HG02885 (cell line): ENCODE measurements around the gene SSRP1.

Experiments
- ATAC-seq: cut with Tn5 transposase; IDR thresholded peaks from one replicate; pipeline ENCODE4 v1.9.1; 2021; ENCODE audit warnings: mild to moderate bottlenecking; ENCODE audit not compliant: unreplicated experiment, poor library complexity

The SSRP1 gene

DNA sequence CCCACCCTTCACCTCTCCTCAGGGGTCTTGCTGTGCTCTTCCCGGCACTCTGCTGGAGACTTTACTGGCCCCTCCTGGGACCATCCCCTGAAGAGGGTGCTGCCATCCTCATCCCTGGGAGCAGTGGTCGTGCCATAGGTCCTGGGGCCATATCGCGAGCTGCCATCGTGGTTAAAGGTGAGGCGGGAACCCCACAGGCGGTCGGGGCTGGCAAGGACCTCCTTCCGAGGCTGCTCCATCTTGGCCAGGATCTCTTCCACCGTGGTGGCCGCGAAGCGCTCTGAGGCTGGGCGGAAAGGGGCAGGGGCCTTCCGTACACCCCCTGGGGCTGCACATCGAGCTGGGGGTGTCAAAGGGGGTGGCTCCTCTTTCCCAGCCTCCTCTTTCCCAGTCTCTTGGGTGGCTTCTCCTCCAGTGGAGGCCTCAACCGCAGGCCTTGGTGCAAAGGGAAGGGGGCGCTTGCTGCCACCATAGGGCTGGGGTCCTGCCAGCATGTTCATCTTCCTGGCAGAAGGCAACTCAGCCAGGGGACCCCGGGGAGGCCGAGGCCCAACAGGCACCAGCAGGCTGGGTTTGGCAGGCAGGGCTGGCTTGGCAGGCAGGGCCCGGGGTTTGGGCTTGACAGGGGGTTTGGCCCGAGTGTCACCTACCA lies 15.5 kb downstream of the SSRP1 start:
- no peak for ATAC-seq

DNA sequence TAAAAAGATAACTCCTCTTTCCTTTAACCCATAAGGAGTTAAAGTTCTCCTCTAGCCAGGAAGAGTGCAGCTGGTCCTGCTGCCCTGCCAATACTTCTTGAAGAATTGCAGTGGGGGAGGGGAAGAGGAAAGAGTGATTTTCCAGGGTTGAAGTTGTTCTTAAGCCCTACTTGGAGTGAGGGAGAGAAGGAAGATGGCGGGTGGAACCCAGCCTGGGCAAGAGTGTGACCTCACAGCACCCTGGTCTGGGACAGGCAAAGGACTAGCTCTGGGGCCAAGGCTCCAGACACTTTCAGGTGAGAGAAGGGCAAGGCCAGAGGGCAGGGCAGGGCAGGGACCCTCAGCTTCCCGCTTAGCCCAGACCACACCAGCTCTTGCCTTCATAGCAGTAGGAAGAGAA lies 17.5 kb downstream of the SSRP1 start:
- ATAC-seq, result no peak

DNA sequence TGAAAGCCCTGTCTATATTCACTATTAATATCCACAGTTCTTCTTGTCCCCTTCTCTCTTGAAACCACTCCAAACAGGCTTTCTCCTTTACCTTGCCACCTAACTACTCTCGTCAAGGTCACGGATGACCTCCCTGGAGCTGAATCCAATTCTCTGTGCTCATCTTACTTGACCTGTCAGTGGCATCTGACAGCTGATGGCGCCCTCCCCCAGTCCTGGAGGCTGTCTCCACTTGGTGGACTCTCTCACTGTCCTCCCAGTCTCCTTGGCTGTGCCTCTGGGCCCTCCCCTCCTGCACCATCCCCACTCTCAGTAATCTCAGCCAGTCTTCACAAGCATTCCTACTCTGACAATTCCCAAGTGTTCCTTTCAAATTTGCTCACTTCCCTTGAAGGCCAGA lies 19.7 kb downstream of the SSRP1 start:
- no peak for ATAC-seq

DNA sequence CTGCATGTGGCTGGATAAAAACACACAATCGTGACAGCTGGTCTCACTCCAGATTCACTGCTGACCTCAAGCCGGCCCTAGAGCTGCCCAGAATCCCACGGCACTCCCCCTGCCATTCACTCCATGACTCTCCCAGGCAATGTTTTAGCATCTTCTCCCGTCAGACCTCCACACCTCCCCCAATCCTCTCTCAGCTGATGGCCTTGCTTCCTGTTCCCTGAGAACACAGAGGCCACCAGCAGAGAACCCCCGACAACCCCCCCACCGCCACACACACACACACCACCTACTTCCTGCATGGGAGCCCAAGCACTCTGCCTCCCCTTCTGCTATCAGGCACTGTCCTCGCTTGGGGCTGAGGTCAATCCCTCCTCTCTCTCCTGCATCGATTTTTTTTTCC lies 20.2 kb downstream of the SSRP1 start:
- no peak for ATAC-seq

DNA sequence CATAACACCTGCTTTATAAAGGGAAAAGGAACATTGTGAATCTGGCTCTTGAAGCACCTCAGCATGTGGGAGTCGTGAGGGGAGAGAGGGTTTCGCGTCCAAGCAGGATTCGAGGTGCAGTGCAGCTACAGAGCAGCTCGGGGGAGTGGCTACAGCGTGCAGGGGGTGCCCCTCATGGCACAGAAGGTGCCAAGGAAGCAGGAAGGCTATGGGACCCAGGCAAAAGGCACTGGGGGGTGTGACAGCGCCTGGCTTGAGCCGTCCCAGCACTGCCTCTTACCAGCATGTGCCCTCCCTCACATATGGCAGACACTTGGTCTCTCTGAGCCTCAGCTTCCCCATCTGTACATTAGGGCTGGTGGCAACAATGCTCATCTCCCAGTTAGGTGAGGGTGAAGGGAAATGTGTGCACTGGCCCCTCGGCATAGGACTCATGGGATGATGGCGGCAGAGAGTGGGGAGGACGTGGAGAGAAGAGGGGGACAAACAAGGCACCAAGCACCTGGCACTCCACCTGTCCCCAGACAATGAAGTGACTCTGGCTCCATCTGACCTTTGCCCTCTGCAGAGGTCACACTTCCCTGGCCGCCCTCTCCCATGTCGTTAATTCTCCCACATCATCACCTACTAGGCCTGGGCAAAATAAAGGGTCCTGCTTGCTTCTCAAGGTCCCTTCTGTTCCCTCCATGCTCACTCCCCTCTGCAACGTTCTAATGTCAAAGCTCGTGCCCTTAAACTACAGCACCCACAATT lies 21.3 kb downstream of the SSRP1 start:
- no peak for ATAC-seq

DNA sequence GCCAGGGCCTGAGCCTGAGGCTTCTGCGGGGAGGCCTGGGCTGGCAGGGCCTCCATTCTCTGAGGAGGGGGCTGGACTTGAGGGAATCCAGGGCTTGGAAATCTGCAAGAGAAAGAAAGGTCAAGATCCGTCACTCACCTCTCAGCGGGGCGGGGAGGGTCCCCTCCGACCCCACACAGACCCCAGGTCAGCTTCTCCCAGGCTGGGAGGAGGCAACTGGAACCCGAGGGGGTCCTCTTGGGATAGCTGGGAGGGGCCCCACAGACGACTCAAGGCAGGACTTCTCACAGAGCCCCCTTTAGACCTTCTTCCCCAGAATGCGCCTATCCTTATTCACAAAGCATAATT lies 21.9 kb downstream of the SSRP1 start:
- ATAC-seq, result no peak

DNA sequence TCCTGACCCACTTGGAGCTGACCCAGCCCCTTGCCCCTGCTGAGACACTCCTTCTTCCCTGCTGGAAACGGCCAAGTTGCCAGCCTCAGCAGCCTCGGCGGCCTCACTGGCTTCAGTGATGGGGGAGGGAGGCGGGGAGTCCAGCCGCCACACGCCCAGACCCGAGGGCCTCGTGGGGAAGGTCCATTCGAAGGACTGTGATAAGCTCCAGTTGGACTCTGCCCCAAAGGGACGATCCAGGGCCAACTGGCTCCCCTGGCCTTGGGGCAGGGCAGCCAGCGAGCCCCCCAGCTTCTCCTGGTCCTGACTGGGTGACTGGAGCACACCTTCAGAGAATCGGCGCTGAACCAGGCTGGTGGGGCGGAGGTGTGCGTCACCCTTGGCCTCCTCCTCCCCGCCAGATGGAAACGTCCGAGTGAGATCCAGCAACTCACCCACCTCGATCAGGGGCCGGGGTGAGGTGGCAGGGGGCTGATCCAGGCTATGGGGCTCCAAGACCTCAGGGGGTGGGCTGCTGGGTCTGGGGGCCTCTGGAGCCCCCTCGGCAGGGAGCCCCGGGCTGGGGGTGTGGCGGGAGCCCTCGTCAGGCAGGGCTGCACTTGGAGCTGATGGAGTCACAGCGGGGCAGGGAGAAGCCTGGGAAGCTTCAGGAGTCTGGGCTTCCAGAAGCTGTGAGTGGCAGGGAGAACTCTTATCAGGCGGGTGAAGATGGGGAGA lies 22.5 kb downstream of the SSRP1 start:
- no peak for ATAC-seq

DNA sequence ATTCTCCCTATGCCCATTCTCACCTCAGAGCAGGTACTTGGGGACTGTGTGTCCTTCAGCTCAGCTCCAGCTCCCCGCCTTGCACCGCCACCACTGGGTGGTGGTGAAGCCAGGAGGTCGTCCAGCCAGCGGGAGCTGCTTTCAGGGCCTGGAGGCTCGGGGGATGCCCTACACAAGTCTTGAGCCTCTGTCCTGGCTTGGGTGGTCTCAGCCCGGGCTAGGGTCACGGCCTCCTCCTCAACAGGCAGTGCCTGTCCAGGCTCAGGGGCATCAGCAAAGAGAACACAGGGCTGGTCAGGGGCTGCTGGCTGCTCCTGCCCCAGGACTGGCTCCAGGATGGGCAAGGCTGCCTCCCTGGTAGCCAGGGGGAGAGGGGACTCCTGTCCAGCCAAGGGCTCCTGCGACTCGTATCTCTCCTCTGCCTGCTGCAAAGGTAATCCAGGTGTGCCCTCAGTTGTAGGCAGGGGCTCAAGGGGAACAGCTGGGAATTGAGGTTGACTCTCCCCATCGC lies 23.1 kb downstream of the SSRP1 start:
- no peak for ATAC-seq

DNA sequence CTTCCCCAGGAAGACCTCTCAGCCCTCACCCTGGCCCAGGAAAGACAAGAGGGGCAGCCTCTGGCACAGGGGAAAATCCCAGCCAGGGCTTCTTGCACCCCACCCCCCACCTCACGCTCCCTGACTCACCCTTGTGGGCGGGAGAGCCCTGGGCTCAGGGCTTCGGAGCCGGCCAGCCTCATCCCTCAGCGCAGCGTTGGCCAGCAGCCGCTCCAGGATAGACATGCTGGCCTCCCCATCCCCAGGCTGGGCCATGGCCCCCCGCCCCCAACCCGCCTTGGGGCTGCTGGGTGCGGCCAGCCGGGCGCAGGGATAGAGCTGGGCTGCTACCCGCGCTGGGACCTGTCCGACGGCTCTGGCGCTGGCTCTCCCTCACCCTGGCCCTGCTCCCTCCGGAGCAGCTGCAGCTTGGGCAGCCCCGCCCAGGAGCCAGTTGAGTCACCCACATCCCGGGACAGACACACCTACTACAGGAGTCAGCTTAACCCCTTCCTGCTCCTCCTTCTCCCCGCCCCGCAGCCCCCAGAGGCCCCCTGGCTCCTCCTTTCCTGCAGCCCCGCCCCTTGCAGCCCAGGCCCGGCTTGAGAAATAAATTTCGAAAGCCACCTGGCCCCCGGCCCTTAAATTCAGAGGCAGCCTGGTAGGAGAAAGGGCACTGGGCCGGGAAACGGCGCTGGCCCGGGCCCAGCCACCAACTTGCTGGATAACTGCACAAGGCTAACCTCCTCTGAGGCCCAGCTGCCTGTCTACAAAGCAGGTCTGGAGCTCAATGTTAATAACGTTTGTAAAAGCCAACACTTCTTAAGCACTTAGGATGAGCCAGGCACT lies 24.4 kb downstream of the SSRP1 start:
- peak; percentile 98 for ATAC-seq

DNA sequence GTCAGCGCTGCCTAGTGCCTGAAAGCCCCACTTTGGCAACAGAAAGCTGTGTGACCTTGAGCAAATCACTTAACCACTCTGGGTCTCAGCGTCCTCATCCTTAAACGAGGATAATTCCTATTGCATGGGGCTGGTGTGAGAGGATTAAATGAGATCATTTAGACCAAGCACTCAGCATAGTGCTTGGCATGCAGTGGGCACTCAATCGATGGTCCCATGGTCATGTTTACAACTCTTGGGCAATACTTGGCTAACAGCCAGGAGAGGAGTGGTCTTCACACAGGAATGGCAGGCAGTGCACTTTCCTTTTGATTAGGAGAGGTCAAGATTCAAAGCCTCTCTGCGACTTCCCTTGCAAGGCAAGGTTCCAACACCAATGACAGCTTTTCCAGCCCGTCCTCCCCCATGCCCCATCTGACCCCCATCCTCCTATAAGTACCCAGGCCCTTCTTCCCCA lies 25.0 kb downstream of the SSRP1 start:
- no peak for ATAC-seq

DNA sequence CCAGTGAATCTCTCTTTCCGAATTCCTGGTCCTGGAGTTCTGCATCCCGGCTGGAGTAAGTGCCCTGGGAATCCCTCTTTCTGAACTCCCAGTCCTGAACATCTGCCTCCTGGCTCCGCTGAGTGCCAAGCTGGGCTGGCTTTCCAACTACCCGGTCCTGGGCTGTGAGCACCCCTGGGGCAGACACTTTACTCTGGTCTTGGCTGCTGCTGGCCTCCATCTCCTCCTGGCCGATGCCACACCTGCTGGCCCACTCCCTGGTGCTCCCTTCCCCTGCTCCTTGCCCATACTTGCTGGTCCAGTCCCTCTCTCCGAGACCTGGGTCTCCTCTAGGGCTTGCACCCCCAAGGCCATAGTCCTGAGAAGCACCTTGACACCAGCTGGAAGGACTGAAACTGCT lies 25.6 kb downstream of the SSRP1 start:
- no peak for ATAC-seq

DNA sequence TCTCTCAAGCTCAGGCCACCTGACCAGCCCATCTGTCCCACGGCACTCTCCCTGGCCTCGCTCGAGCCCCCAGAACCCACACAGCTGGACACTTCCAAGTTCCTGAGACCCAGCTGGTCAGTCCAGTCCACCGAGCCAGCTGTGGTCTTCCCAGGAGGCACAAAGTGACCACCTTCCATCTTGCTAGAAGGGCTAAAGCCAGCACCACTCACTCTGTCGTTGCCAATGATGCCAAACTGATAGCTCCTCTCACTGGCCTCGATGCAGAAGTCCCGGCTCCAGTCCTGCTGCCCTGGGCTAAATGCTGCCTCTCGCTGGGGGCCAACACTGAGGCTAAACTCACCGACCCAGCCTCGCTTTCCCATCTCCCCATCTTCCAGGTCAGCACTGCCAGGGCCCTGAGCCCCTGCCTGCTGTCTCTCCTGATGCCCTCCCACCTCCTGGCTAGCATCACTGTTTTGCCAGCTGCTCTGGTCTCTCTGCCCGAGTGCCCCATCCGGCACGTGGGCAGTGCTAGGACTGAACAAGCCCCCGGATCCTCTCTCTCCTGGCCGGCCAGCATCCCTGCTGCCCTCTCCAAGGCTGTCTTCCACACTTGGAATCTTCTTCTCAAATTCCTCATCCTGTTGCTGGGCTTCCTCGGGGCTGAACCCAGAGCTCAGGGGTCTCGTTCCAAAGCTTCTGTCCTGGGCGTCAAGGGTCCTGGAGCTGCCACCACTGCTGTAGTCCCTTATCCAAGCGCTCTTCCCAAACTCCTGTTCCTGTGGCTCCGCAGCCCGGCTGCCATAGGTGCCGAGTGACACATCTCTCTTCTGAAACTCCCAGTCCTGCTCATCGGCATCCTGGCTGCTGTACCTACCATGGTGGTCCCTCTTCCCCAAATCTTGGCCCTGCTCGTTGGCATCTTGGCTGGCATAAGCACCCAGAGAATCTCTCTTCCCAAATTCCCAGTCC lies 26.3 kb downstream of the SSRP1 start:
- no peak for ATAC-seq

DNA sequence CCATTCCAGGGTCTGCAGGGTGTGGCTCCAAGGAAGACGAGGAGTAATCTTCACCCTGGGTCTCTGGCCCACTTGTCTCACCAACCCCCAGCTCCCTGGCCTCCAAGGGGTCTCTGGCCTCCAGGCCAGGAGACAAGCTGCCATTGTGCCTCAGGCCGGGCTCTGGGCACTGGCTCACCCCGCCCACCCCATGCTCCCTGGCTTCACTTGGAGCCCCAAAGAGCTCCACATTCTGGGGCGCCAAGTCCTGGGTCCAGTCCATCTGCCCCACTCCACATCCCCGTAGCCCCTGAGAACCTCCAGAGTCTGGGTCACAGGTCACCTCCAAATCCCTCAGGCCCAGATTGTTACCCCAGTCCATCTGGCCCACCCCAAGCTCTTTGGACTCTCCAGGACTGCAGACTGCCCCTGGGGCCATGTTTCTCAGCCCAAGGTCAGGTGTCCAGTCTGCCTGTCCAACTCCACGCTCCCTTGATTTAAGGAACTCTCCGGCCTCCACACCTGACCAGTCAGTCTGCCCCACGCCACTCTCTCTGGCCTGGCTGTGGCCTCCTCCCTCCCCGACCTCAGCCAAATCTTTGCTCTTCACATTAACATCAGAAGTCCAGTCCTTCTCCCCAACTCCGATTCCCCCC lies 27.1 kb downstream of the SSRP1 start:
- ATAC-seq, result no peak

DNA sequence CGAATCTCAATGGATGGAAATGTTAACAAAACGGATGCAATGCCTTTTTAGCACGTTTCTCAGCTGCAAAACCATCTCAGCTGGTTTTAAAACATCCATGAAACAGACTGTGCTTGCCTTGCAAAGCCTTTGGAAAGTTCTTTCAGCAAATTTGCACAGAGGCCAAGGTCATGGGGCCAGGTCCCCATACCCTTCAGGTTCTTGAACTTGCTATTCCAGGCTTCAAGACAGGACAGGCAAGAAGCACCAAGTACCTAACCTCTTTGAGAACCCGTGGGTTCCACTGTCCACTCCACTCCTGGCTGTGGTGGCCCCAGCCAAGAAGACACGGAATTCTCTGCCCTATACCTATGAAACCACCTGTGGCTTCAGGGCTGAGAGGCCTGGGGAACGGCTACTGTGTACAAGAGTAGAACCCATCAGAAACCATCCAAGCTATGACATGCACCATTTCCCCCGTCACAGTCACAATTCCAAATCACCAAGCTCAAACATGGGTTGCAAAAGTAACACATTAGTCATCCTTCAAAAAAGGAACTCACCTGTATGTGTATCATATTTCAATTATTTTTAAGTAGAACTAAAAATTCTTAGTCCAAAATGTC lies 27.9 kb downstream of the SSRP1 start:
- no peak for ATAC-seq

DNA sequence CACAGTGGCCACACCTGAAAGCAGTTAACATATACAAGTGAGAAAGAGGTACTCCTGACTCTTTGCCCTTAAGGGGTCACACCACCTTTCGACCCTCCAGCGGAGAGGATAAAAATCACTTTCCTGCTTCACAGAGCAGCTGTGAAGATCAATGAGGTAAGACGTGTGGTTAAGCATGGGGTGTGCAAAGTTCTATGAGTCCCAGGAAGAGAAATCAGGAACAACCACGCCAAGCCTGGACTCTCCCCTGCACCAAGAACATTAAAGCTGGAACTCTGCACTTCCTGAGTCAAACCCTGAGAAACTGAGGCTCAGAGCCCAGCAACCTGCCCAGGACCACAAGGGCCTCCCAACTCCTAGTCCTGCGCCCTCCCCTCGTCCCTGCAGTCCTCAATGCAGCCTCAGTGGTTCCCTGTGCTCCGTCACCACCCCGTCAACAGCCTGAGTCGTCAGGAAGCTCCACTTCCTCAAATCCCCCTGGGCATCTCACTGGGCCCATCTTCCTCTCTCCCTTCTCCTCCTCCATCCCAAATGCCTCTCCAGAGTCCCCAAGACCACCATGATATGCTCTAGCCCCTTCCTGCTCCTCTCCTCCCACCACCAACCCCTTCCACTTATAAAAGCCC lies 28.6 kb downstream of the SSRP1 start:
- no peak for ATAC-seq

DNA sequence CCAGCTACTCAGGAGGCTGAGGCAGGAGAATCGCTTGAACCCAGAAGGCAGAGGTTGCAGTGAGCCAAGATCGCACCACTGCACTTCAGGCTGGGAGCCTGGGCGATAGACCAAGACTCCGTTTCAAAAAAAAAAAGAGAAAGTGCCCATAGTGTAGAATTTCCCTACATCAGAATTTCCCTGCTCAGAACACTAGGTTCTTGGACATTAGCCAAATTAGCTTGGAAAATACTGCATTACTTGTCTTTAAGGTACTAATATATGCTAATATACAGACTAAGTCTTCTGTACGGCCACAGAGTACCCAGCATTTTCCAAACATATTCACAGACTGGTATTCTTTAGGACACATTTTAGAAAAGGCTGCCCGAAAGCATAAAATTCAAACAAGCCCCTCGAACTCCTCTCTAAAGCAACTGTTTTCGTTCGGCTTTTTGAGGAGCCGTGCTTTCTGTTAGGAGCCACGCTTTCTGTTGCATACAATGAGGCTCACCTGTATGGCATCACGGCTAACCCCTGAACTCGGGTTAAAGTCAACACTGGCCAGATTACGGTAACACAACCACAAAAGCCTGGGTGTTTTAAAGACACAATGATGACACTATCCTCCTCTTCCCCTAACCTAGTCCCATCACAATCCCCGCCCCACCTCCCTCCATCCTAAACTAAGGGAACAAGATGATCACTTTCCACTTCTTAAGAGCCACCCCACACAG lies 29.4 kb downstream of the SSRP1 start:
- ATAC-seq, result no peak

DNA sequence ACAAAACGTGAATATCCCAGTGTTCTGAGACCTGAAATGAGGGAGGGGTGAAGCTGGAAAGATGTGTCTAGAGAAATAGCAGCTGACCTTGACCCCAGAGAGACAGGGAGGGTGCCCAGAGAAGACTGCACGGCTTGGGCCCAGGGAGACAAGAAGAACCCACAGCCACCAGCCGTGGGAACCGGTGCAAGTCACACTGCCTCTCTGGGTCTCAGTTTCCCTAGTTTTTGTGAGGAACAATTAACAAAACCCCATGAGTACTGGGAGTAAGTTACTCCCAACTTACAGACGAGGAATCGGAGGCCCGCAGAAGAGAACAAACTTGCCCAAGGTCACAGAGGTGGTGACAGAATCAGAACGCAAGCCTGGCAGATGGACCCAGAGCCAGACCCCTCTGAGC lies 30.2 kb downstream of the SSRP1 start:
- no peak for ATAC-seq
